ENCODE measurements around the gene PLA2G6.

The PLA2G6 gene

GRCh38 chr22:38214302-38215056 is 32.8 kb upstream of the PLA2G6 start:
- no peak for DNase-seq

GRCh38 chr22:38213990-38214301 is 32.3 kb upstream of the PLA2G6 start:
- DNase-seq: no peak

- DNase-seq: no peak
Measured at GRCh38 chr22:38213319-38213989, 31.8 kb upstream of the PLA2G6 start.

- DNase-seq: no peak
Measured at GRCh38 chr22:38212442-38212841, 30.8 kb upstream of the PLA2G6 start.

GRCh38 chr22:38211556-38211955 is 29.9 kb upstream of the PLA2G6 start:
- DNase-seq: no peak

GRCh38 chr22:38208551-38208968 is 26.9 kb upstream of the PLA2G6 start:
- DNase-seq: no peak

- DNase-seq: no peak
Measured at GRCh38 chr22:38207898-38208432, 26.3 kb upstream of the PLA2G6 start.

GRCh38 chr22:38205261-38206128 is 23.9 kb upstream of the PLA2G6 start:
- peak; percentile 9 for DNase-seq

- no peak for DNase-seq
Measured at GRCh38 chr22:38204784-38205183, 23.2 kb upstream of the PLA2G6 start.

- no peak for DNase-seq
Measured at GRCh38 chr22:38203855-38204514, 22.4 kb upstream of the PLA2G6 start.

- DNase-seq: no peak
Measured at GRCh38 chr22:38203090-38203810, 21.6 kb upstream of the PLA2G6 start.

GRCh38 chr22:38202437-38203089 is 20.9 kb upstream of the PLA2G6 start:
- DNase-seq: no peak

- DNase-seq: peak; percentile 70
Measured at GRCh38 chr22:38201711-38202436, 20.2 kb upstream of the PLA2G6 start, which contains the start of gene MAFF. Gene MAFF (plus strand): TSS chr22:38201994. CDS start chr22:38213854, 11,860 bp downstream.

GRCh38 chr22:38201371-38201710 is 19.7 kb upstream of the PLA2G6 start:
- DNase-seq: no peak

GRCh38 chr22:38199826-38200559 is 18.4 kb upstream of the PLA2G6 start:
- DNase-seq: no peak

GRCh38 chr22:38196791-38197419 is 15.3 kb upstream of the PLA2G6 start:
- DNase-seq: no peak

GRCh38 chr22:38193580-38193979 is 11.9 kb upstream of the PLA2G6 start:
- no peak for DNase-seq

GRCh38 chr22:38192475-38192863 is 10.8 kb upstream of the PLA2G6 start:
- DNase-seq: no peak

GRCh38 chr22:38191731-38192474 is 10.3 kb upstream of the PLA2G6 start:
- DNase-seq: no peak
